Mucosa of descending colon (tissue), 3 donors: ENCODE data around the gene TBC1D8. TPM values are rescaled to one million over a fixed set of nuclear protein-coding genes. Genes with fewer than 3 reads are reported as not detected.

Source experiments
- ATAC-seq: fragments of 200-7000 bp; cut with Tn5 transposase; one replicate; pipeline ENCODE4 v1.9.1; 2020; ENCODE audit warnings: mild to moderate bottlenecking, moderate library complexity
- DNase-seq, 3 donors: peaks; one replicate each; pipeline ENCODE4 v3.0.0-alpha.2; 2020
- H3K36me3 ChIP-seq: fragments of 200-600 bp; one replicate; pipeline ENCODE4 v1.8.0; 2021; ENCODE audit warnings: low read depth, mild to moderate bottlenecking
- H3K4me1 ChIP-seq: fragments of 200-600 bp; one replicate; pipeline ENCODE4 v1.8.0; 2021; ENCODE audit warnings: low read depth, mild to moderate bottlenecking
- H3K4me3 ChIP-seq: fragments of 200-600 bp; one replicate; pipeline ENCODE4 v1.8.0; 2021; ENCODE audit warnings: mild to moderate bottlenecking
- H3K9me3 ChIP-seq: fragments of 200-600 bp; one replicate; pipeline ENCODE4 v1.8.0; 2021; ENCODE audit warnings: mild to moderate bottlenecking
- intact Hi-C, 2 donors: fragments of 100-400 bp; cut with DNase I in 1 of 2; cut with micrococcal nuclease in 1 of 2; formaldehyde crosslinking; loops; one replicate each; pipeline versions ENCODE4 v1.11.0 to v1.11.1; 2022; cut with DNase I, micrococcal nuclease
- total RNA-seq, 3 donors: library from RNA; stranded (reverse); fragmentation: NEBNext Ultra II Directional in 2 of 3; extraction: Animal tissue kit (Norgen Biotek cat#: 25700) in 2 of 3; gene quantifications; one replicate each; pipeline versions ENCODE4 v1.2.1 to v1.2.4, GENCODE V29; 2021 to 2023
- TF ChIP-seq, protein P1 (sequence below): fragments of 200-600 bp; IDR thresholded peaks from one replicate; pipeline ENCODE4 v1.8.0; 2022; ENCODE audit warnings: antibody characterized with exemption, mild to moderate bottlenecking
- donor health status: DM: no; HTN: no; CAD: no; lungs with moderate emphysema.
- donor health status: DM: no; HTN: no; CAD: no.
- donor health status: DM: no; HTN: yes; CAD: no.

The TBC1D8 gene
- total RNA-seq, 3 donors from 2014 or later, result 14.4 to 28.8 (median 17.7) TPM

DNA sequence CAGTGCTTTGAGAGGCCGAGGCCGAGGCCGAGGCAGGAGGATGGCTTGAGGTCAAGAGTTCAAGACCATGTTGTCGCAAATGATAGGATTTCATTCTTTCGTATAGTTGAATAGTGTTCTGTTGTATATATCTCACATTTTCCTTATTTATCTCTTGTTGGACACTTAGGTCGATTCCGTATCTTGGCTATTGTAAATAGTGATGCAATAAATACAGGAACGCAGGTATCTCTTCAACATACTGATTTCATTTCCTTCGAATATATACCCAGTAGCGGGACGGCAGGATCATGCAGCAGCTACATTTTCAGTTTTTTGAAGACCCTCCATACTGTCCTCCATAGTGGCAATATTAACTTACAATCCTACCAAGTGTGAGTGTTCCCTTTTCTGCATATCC lies 4.1 kb downstream of the TBC1D8 start:
- TF ChIP-seq, protein P1, sequence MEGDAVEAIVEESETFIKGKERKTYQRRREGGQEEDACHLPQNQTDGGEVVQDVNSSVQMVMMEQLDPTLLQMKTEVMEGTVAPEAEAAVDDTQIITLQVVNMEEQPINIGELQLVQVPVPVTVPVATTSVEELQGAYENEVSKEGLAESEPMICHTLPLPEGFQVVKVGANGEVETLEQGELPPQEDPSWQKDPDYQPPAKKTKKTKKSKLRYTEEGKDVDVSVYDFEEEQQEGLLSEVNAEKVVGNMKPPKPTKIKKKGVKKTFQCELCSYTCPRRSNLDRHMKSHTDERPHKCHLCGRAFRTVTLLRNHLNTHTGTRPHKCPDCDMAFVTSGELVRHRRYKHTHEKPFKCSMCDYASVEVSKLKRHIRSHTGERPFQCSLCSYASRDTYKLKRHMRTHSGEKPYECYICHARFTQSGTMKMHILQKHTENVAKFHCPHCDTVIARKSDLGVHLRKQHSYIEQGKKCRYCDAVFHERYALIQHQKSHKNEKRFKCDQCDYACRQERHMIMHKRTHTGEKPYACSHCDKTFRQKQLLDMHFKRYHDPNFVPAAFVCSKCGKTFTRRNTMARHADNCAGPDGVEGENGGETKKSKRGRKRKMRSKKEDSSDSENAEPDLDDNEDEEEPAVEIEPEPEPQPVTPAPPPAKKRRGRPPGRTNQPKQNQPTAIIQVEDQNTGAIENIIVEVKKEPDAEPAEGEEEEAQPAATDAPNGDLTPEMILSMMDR, result no peak
- DNase-seq (no peak), ATAC-seq (no peak)
- intact Hi-C loops, result no loop called here
- Histone ChIP-seq H3K4me1 (peaks cover 14% of the 10 kb centered on the region), H3K9me3 (no peaks in the 10 kb centered on the region), H3K36me3 (no peaks in the 10 kb centered on the region), H3K4me3 (no peak overlapping the region)

DNA sequence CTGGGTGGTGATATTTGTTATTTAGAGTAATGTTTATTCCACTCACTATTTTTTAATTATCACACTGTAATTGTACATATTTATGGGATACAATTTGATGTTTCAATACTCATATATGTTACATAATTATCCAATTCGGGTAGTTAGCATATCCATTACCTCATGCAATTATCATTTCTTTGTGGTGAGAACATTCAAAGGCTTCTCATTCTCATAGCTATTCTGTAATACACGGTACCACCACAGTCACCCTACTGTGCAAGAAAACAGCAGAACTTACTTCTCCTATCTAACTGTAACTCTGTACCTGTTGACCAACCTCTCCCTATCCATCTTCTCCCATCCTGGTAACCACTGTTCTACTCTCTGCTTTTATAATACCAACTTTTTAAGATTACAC lies 4.6 kb downstream of the TBC1D8 start:
- Histone ChIP-seq H3K9me3 (no peaks in the 10 kb centered on the region), H3K4me1 (peaks cover 11% of the 10 kb centered on the region), H3K4me3 (no peak overlapping the region), H3K36me3 (no peaks in the 10 kb centered on the region)
- intact Hi-C loops, result no loop called here
- TF ChIP-seq, protein P1, result no peak
- DNase-seq, result no peak
- no peak for ATAC-seq

DNA sequence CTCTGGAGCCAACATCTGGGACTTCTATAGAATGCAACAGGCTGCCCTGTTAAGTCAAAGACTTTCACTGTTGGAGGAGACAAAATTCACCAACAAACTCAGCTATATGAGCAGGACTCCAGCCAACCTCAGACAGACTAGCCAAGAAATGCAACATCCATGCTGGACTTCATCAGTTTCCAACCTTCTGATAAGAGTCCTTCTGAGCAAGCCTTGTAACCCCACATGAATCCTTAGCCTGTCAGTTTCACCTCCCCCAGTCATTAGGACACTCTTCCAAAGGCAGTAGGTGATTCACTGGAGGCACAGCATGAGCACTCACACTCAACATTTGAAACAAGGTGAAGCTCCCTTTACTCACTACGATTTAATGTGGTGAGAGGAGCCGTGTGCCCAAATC lies 5.8 kb downstream of the TBC1D8 start:
- intact Hi-C loops, result no loop called here
- Histone ChIP-seq H3K36me3 (no peaks in the 10 kb centered on the region), H3K4me1 (peaks cover 11% of the 10 kb centered on the region), H3K4me3 (no peak overlapping the region), H3K9me3 (no peaks in the 10 kb centered on the region)
- ATAC-seq (no peak), DNase-seq (no peak)
- TF ChIP-seq, protein P1, result no peak

DNA sequence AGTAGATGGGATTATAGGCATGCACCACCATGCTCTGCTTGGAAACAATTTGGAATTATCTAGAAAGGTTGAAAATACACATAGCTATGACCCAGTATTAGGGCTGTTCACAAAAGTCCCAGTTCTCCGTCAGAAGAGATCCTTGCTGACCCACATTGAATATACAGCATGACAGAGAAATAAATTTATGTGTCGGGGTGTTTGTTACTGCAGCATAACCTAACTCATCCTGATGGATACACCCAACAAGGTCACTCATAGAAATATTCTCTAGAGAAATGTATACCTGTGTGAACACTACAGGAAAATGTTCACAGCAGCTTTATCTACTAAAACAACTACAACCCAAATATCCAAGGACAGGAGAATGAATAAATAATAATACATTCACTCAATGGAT lies 9.0 kb downstream of the TBC1D8 start:
- TF ChIP-seq, protein P1, result no peak
- intact Hi-C loops, result no loop called here
- no peaks in the 10 kb centered on the region for H3K36me3 ChIP-seq
- H3K4me1 ChIP-seq, result no peaks in the 10 kb centered on the region
- H3K4me3 ChIP-seq, result no peak overlapping the region
- no peak for ATAC-seq
- DNase-seq, result no peak
- H3K9me3 ChIP-seq, result no peaks in the 10 kb centered on the region

DNA sequence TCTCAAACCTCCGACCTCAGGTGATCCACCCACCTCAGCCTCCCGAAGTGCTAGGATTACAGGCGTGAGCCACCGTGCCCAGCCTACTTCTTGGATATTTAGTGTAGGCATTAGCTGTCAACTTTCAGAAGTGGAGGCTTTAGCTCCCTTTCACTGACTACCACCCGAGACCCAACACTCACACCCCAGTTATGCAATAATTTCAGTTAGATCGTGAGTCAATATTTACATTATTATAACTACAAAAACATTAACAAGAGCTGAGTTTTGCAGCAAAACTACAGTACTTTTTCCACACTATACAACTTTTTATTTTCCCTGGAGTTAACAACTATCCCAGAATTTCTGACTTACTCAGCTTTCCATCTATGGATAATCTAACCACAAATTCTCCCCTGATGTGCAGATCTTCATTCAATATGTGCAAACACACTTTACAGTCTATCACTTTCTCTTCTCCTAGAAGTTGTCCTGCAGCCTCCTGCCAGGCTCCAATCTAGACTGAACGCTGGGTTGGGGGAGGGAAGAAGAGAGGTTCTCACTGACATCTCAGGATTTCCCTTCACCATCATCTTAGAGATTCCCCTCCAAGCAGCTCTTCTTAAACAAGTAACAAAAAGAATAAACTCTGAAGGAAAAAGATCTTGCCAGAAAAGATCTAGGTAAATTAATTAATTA lies 10.1 kb downstream of the TBC1D8 start:
- ATAC-seq (no peak), DNase-seq (no peak)

More for the DNA sequence above, 10.1 kb downstream of the TBC1D8 start:
- intact Hi-C loops, result no loop called here
- H3K36me3 ChIP-seq, result no peaks in the 10 kb centered on the region
- H3K4me3 ChIP-seq, result no peak overlapping the region
- H3K4me1 ChIP-seq, result no peaks in the 10 kb centered on the region
- TF ChIP-seq, protein P1, result no peak
- no peaks in the 10 kb centered on the region for H3K9me3 ChIP-seq
